Astrocyte of the cerebellum (primary cell): ENCODE data around the gene SERPINF2.

Experiments used
- DNase-seq: peaks from one replicate; pipeline ENCODE4 v3.0.0-alpha.2; 2011; ENCODE audit warnings: low read depth
- H3K4me3 ChIP-seq: 2 replicates; pipeline ENCODE4 v1.5.1; 2011; ENCODE audit warnings: mild to moderate bottlenecking, low read depth, low read length, moderate library complexity
- in situ Hi-C: cut with HindIII; loops from 2 replicates; pipeline ENCODE4 v1.10.0; 2017; ENCODE audit warnings: low sequenced_read_pairs
- TF ChIP-seq, protein P1 (sequence below): IDR thresholded peaks from 2 replicates; pipeline ENCODE4 v1.5.1; 2012; ENCODE audit warnings: low read length, low read depth, moderate library complexity, mild to moderate bottlenecking; ENCODE audit errors: missing control alignments

The SERPINF2 gene

GRCh38 chr17:1786708-1787107 lies 44.0 kb downstream of the SERPINF2 start:
- TF ChIP-seq, protein P1, sequence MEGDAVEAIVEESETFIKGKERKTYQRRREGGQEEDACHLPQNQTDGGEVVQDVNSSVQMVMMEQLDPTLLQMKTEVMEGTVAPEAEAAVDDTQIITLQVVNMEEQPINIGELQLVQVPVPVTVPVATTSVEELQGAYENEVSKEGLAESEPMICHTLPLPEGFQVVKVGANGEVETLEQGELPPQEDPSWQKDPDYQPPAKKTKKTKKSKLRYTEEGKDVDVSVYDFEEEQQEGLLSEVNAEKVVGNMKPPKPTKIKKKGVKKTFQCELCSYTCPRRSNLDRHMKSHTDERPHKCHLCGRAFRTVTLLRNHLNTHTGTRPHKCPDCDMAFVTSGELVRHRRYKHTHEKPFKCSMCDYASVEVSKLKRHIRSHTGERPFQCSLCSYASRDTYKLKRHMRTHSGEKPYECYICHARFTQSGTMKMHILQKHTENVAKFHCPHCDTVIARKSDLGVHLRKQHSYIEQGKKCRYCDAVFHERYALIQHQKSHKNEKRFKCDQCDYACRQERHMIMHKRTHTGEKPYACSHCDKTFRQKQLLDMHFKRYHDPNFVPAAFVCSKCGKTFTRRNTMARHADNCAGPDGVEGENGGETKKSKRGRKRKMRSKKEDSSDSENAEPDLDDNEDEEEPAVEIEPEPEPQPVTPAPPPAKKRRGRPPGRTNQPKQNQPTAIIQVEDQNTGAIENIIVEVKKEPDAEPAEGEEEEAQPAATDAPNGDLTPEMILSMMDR: no peak
- in situ Hi-C loops: loop anchor here (10.0 kb wide), 2 partner anchors 132 to 208 kb away; no protein-coding TSS in a partner anchor
- DNase-seq: no peak
- H3K4me3 ChIP-seq: no peak overlapping the region

DNA sequence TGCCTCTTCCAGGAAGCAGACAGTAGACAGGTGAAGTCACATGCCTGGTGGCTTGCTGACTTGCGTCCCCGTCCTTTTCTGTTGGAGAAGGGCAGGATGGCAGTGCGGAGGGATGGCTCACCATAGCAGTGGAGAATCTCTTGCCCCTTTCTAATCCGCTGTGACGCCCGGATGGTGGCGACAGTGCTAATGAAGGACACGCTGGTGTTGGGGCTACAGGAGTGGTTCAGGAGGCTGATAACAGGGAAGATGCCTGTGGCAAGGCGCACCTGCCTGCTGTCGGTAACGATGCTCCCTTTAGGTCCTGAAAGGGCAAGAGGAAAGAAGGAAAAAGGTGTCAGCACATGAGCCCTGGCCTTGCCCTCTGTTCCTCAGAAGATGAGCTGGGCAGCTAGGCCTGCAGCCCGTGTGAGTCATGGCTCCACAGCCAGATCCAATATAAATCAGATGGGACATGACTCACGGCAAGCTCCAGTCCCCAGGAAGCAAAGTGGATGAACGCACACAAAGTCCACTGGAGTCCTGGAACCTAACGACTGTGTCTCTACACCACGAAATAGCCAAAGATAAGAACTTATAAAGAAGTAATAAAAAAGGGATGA lies 44.7 kb downstream of the SERPINF2 start:
- peak; percentile 84 for DNase-seq
- in situ Hi-C loops: loop anchor here (10.0 kb wide), 2 partner anchors 133 to 207 kb away; no protein-coding TSS in a partner anchor
- no peak overlapping the region for H3K4me3 ChIP-seq
- TF ChIP-seq, protein P1: no peak

DNA sequence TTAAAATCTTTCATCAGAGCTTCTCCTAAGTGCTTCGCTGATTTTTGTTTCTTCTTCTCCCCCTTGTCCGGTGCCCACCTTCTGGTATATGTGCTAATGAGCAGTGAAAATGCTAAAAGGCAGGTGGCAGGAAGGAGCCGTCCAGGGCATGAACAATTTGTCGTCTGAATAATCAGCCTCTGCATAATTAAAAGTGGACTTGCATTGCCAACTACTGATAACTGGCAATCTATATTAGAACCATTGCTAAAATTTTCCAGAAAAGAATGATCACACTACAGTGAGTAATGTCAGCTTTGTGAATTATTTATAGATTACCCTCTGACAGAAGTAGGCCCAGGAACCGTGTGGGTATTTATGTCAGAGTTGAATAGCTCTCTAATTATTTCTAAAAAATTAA lies 47.3 kb downstream of the SERPINF2 start:
- H3K4me3 ChIP-seq: no peak overlapping the region
- TF ChIP-seq, protein P1: no peak
- in situ Hi-C loops: loop anchor here (10.0 kb wide), 2 partner anchors 135 to 205 kb away; no protein-coding TSS in a partner anchor
- no peak for DNase-seq

- no peak for DNase-seq
- no peak overlapping the region for H3K4me3 ChIP-seq
- in situ Hi-C loops: no loop called here
- TF ChIP-seq, protein P1: no peak
These were observed 50.1 kb downstream of the SERPINF2 start for GRCh38 chr17:1792495-1793446.

DNA sequence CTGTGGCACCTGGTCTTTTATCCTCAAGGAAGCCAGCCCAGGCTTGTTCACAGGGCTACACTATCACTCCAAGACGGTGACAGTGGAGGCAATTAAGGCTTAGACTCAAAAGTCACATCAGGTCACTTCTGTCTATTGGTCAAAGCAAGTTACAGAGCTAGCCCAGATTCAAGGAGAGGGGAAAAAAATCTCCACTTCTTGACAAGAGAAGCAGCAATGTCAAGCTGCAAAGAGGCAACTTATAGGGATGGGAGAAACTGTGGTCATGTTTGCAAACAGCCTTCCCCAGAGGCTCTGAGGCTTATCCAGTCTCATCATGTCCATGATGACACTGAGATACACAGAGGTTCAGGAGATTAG lies 50.8 kb downstream of the SERPINF2 start:
- in situ Hi-C loops: no loop called here

DNA sequence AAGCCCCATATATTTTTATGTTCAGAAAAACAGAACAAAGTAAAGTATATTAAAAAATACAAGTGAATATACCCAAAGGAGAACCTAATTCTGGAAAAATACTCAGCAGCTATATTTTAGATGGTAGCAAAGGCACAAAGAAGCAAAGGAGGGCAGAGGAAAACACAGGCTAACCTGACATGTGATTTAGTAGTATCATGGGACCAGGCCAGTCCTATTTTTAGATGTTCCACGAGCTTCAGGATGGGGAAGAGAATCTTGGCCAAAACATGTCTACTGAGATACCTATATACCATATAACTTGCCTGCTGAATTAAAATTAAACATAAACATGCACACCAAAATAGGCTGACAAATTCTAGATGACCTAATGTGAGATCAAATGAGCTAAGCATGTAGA lies 54.1 kb downstream of the SERPINF2 start:
- TF ChIP-seq, protein P1: no peak
- DNase-seq: no peak
- in situ Hi-C loops: no loop called here
- no peak overlapping the region for H3K4me3 ChIP-seq

More for the DNA sequence above, 50.8 kb downstream of the SERPINF2 start:
- no peak overlapping the region for H3K4me3 ChIP-seq
- DNase-seq: no peak
- TF ChIP-seq, protein P1: no peak
